AG04449 (cell line): ENCODE results near the gene DCANP1.

Experiments
- CTCF ChIA-PET: fragments of 350-600 bp; formaldehyde crosslinking; extraction: SDS; loops from one replicate; lab custom pipeline; 2021; ENCODE audit warnings: antibody characterized with exemption; lab: Yijun Ruan, JAX
- POLR2A ChIA-PET: fragments of 400-600, 350-600 bp; formaldehyde crosslinking; extraction: SDS; loops from one replicate; lab custom pipeline; 2020; ENCODE audit warnings: antibody characterized with exemption, inconsistent platforms; lab: Yijun Ruan, JAX
- DNase-seq: peaks from one replicate; pipeline ENCODE4 v3.0.0-alpha.2; 2010; ENCODE audit warnings: low read depth, low spot score
- H3K4me3 ChIP-seq: 2 replicates; pipeline ENCODE4 v1.5.1; 2011; ENCODE audit warnings: low read depth, mild to moderate bottlenecking, control low read depth, low read length
- CTCF ChIP-seq: IDR thresholded peaks from one replicate; pipeline ENCODE4 v1.5.1; 2011; ENCODE audit warnings: mild to moderate bottlenecking, moderate library complexity, low read length, control low read depth, inconsistent platforms; ENCODE audit not compliant: insufficient read depth; ENCODE audit errors: missing control alignments

DCANP1 gene

GRCh38 chr5:135467051-135467625, 20.0 kb upstream of the DCANP1 start:
- CTCF ChIA-PET: interaction anchor here (1.0 to 37.5 kb wide), 17 partner anchors 9 to 363 kb away, joined by 3 to 2422 read pairs (median 28); partner anchors contain the start of genes CXCL14, DCANP1 and TIFAB

DNA sequence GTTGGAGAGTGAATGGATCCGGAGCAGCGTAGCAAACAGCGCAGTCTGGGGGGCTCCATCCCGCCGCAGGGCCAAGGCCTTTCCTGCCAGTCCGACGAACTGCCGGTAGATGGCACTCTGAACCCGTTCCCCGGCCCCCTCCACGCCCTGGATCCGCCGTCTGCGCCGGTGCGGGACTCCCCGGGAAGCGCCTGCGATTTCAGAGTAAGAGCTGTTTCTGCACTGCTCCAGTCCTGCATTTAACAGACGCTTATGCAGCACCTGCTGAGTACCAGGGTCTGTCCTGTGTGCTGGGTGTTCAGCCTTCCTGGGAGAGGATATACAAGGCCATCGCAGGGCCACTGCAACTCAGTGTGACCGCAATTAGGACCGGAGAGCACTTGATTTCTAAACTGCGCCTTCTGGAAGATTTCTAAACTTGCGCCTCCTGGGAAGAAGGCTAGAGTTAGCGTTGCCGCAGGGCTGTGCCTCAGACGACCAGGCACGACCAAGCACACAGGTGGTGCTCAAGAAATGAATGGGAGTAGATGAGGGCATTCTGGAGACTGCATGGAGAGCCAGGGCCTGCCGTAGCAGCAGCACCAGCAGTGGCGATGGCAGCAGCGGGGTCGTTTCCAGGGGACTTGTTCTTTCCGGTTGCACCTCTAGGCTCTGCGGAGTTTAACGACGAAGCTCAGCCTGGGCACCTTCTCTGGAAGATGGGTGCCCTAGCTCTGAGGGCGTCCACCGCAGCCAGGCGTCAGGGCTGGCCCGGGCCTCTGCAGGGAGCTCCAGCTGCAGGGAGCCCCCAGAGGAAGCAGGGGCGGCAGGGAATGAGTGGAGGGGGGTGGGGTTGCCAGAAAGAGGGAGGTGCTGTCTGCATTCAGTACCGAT, 19.3 kb upstream of the DCANP1 start:
- no peak overlapping the region for H3K4me3 ChIP-seq
- TF ChIP-seq CTCF: peak; percentile 96
- CTCF ChIA-PET: interaction anchor here (0.6 to 37.5 kb wide), 30 partner anchors 10 to 372 kb away, joined by 3 to 2422 read pairs (median 9); partner anchors contain the start of genes CXCL14, DCANP1 and TIFAB
- POLR2A ChIA-PET: interaction anchor here (0.6 to 1.2 kb wide), 3 partner anchors 85 to 96 kb away, joined by 3 read pairs; no protein-coding TSS in a partner anchor
- no peak for DNase-seq

More at GRCh38 chr5:135467051-135467625, 20.0 kb upstream of the DCANP1 start:
- DNase-seq: no peak
- TF ChIP-seq CTCF: no peak
- POLR2A ChIA-PET: no interaction called here
- H3K4me3 ChIP-seq: no peak overlapping the region

- DNase-seq: no peak
- no peak for TF ChIP-seq CTCF
- H3K4me3 ChIP-seq: no peak overlapping the region
- CTCF ChIA-PET: interaction anchor here (0.7 to 37.5 kb wide), 30 partner anchors 9 to 373 kb away, joined by 3 to 2422 read pairs (median 8); partner anchors contain the start of genes CXCL14 and DCANP1
- POLR2A ChIA-PET: interaction anchor here (1.2 kb wide), 1 partner anchor 86 kb away, joined by 3 read pairs; no protein-coding TSS in a partner anchor
Measured at GRCh38 chr5:135465391-135466122, 18.4 kb upstream of the DCANP1 start.

- ChIA-PET POLR2A (interaction anchor here (0.6 kb wide), 1 partner anchor 263 kb away, joined by 3 read pairs; no protein-coding TSS in a partner anchor), CTCF (interaction anchor here (0.6 to 37.5 kb wide), 20 partner anchors 10 to 370 kb away, joined by 3 to 2422 read pairs (median 6); partner anchors contain the start of genes CXCL14, DCANP1 and TIFAB)
- peak; percentile 59 for TF ChIP-seq CTCF
- no peak overlapping the region for H3K4me3 ChIP-seq
- no peak for DNase-seq
Measured at GRCh38 chr5:135462304-135462703, 15.2 kb upstream of the DCANP1 start.

DNA sequence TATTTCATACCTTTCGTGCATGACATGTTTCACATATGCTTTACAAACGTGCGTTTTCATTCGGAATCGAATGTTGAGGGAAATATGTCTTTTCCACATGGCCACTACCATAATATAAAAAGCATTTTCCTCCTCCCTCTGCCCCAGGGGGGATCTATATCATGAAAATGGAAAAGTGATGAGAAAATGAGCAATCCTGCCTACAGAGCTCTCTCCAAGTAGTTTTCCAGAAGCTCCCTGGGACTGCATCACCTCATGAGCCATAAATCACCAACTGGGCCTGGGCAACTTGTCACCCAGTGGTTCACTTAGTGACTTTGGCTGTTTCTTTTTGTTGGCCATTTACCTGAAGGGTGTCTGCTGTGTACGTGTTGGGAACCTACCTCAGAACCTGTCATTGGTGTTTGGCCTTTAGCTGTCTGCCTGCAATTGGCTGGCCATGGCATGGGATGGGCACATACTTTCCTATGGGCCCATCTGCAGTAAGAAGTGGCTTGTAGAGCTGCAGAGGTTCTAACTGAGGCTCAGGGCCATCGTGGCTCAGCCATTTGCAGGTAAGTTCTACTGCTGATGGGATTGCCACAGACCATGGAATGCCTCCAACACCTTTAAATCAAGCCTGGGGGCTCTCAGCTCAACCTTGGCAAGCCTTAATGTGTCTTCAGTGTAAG, 14.5 kb upstream of the DCANP1 start:
- CTCF ChIA-PET: interaction anchor here (0.8 to 37.5 kb wide), 17 partner anchors 8 to 371 kb away, joined by 3 to 2422 read pairs (median 6); partner anchors contain the start of genes CXCL14, DCANP1 and TIFAB

More for the DNA sequence above, 14.5 kb upstream of the DCANP1 start:
- H3K4me3 ChIP-seq: no peak overlapping the region
- no peak for DNase-seq
- no peak for TF ChIP-seq CTCF
- POLR2A ChIA-PET: no interaction called here
